GM12892 (cell line): Measurements from ENCODE around the gene TSN.

Experiments
- POLR2A ChIP-seq: IDR thresholded peaks from 2 replicates; pipeline ENCODE4 v1.6.1; 2011; ENCODE audit warnings: low read depth, low read length, control low read depth
- POLR2AphosphoS5 ChIP-seq: IDR thresholded peaks from 2 replicates; pipeline ENCODE4 v1.6.1; 2011; ENCODE audit warnings: low read depth, low read length, control low read depth
- TAF1 ChIP-seq: IDR thresholded peaks from 2 replicates; pipeline ENCODE4 v1.6.1; 2011; ENCODE audit warnings: low read depth, mild to moderate bottlenecking, control low read depth, low read length, borderline replicate concordance

- no peak for TF ChIP-seq POLR2AphosphoS5
- no peak for TF ChIP-seq POLR2A
- TF ChIP-seq TAF1, result no peak
Observed at GRCh38 chr2:121776885-121777698, 21.6 kb downstream of the TSN start.
